GM19193 (cell line): ENCODE measurements around the gene ITGA11.

Source experiments
- POLR2A ChIP-seq: IDR thresholded peaks from 4 replicates; pipeline ENCODE4 v1.6.1; 2011; ENCODE audit not compliant: insufficient read depth, insufficient read length; ENCODE audit errors: extremely low read depth

Gene ITGA11

DNA sequence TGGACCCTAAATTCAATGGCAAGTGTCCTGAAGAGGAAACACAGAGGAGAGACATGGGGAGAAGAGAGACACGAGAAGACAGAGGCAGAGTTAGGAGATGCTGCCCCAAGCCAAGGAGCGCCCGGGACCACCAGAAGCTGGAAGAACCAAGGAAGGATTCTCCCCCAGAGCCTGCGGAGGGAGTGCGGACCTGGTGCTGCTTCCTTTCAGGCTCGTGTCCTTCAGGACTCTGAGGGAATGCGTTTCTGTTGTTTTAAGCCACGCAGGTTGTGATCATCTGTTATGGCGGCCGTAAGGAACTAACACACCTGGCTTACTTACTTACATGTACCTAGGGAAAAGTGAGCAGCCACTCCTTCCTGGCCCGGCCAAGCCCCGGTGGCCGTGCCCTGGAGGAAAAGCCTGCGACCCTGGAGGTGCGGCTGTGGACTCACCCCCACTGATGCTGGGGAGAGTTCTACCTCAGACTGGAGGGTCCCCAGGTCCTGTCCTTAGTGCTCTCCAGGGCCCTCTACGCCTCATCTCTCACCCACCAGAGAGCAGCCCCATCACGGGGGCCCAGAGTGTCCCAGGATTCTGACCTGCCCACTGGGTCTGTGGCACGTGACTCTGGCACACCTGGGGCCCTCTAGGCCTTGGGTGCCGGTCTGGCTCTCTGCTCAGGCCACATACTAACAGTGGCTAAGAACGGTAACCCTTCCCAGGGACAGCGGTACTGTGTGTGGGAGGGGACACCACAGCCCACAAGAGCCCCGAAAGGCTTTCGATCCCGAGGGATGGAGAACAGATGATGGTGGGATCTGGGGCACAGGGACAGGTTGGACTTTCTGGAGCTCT, 61.8 kb downstream of the ITGA11 start:
- no peak for TF ChIP-seq POLR2A

DNA sequence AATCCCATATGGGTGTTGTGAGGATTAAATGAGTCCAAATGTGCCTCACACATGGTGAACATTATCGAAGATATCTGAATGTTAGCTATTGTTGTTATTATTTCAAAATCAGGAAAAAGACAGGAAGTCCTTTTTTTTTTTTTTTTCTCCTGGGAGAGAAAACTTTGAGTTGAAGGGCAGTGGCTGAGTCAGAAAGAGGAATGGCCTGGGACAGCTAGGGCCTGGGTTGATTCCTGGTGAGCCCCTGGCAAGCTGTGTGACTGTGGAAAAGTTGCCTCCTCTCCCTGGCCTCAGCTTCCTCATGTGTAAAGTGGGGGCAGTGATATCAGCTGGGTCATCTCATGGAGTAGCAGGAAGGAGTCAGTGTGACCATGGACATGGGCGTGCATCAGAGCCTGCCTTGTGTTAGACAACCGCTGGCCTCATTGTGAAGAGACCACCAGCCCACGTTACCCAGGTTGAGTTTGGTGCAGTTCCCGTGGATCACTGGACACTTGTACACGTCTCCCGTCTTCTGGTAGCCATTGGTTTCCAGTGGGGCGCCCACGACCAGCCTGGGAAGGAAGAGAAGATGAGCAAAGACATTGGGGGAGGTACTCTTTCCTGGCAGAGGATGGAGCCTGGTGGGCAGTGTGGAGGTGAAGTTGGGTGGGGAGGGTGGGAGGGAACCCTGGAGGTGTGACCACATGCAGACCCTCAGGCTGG, 63.1 kb downstream of the ITGA11 start:
- no peak for TF ChIP-seq POLR2A

DNA sequence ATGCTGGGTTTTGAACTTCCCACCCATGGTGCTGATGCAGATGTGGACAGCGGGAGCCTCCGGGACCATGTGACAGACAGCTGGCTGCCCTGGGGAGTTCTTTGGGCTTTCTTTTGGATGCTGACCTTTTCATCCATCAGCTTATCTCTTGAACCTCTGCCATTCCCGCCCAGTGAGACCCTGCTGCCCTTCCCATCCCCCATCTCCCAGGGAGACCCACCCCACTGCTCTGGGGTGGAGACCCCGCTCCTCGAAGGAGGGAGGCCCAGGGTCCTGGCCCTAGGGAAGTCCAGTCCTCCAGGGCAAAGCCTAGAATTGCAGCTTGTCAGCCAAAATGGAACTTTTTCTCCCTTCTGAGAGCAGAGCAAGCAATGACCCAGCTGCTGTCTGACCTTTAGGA, 64.0 kb downstream of the ITGA11 start:
- TF ChIP-seq POLR2A = no peak

DNA sequence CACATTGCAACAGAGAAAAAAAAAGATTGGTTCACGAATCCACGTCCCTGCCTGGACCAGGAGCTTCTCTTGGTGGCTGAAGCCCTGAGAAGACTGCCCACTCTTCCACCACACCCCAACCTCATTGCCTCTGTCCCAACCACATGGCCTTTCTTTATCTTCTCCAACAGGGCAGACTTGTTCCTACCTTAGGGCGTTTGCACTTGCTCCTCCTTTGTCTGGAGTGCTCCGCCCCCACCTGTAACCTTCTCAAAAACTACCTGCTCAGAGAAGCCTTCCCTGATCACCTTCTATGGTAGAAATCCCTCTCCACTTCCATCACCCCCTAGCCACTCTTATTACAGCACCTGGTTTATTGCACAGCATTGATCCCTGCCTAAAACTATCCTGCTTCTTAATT, 64.7 kb downstream of the ITGA11 start:
- no peak for TF ChIP-seq POLR2A

DNA sequence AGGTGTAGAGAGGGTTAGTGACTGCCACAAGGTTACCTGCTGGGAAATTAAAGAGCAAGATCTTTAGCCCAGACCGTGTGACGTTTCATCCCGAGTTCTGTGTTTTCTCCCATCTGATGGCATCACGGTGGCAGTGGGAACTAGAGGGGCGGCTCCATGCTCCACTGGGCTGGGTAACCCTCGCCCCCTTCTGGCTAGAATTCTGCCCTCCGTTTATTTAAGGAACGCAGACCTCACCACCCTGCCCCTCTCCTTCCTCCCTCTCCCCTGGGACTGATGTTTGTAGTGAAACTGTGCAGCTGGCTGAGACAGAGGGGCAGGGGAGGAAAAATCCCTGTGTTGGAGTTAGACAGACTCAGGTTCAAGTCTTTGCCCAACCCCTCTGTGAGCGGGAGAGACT, 65.6 kb downstream of the ITGA11 start:
- no peak for TF ChIP-seq POLR2A

DNA sequence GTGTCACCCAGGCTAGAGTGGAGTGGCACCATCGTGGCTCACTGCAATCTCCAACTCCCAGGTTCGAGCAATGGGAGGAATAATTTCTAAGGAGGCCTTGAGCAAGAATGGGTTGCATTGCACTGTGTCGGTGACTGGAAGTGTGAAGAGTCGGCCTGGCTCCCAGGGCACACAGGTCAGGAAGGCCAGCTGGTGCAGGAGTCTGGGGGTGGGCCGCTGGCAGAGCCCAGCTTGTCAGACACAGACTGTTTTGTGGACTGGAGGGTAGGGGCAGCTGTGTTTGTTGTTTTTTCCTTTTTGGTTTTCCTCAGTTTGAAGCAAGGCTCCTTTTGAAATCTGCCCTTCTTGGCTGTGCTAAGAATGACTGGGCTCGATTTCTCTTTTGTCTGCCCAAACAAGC, 66.2 kb downstream of the ITGA11 start:
- no peak for TF ChIP-seq POLR2A

DNA sequence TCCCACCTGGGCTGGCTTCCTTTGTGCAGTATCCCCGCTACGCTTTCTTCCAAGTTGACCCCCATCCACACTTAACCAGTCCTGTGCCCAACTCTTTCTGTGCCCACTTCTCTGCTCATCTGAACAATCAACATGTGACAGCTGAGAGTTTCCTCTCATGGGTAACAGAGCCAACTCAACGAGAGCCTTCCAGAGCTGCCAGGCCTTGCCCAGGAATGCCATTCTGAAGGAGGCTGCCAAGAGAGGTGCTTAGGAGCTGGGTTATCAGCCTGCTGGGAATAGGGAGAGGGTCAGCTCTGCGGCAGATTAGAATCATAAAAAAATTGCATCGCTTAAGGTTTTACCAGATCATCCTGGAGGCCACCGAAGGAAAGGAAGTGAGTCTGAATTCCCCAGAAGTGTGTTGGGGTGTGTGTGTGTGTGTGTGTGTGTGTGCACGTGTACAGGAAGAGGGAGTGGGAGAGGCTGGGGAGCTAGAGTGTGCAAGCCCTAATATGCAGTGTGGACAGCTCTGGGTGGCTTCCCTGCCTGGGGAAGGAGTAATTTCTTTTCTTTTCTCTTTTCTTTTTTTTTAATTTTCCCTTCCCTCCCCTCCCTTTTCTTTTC, 66.7 kb downstream of the ITGA11 start:
- TF ChIP-seq POLR2A = no peak

DNA sequence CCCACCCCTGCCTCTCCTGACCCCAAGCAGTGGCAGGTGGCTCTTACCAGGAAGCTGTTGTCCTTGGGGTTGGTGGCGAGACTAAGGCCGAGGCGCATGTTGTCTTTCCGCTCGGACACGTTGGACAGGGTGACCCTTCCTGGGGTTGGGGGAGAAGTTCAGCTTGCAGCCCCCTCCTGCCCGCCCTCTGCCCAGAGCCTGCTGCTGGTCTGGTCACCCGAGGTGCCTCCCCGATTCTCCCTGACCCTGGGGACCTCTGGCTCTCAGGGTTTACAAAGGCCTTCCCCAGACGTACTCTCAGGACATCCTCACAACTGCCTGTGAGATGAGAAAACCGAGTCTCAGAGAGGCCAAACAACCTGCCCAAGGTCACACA, 67.3 kb downstream of the ITGA11 start:
- no peak for TF ChIP-seq POLR2A

DNA sequence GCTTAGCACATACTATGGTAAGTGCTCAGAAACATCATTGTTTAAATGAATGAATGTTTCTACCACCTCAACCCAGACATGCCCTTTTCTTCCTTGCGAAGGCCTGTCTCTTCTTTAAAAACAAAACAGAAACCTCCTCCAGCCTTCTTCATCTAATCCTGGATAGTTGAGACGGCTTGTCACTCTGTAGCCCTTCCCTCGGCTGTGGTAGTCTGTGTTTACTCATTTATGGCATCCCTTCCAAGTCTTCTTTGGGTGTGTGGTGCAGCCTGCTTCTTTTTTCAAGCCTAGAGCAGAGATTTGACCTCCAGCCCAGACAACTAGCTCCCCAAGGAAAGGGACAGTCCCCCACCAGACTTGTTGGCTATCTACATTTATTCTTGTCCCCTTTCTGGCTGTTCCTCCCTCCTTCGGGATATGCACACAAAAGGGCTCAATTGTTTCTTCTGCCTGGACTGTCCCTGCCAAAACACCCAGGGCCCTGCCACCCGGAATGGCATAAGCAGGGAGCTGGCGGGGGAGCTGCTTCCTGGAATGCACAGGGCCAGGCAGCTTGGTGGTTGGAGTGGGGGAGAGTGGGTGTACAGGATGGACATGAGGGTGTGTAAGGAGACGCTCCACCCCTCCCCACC, 67.8 kb downstream of the ITGA11 start:
- TF ChIP-seq POLR2A = no peak

DNA sequence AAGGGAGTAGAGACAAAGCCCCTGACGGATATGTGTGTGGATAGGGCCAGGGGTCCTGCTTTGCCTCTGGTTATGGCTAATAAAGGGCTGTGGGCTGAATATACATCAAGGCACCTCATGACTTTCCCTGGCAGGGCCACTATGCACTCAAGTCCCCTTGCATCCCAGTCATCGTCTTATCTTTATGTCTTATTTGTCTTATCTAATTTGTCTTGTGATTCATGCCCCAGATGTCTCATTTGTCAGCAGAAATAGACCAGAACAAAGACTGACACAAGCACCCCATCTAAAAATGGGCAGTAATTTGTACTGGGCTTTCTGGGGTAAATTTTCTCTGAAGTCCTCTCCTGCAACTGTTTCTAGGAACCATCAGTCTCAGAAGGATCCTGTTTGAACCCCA, 68.6 kb downstream of the ITGA11 start:
- TF ChIP-seq POLR2A = no peak

DNA sequence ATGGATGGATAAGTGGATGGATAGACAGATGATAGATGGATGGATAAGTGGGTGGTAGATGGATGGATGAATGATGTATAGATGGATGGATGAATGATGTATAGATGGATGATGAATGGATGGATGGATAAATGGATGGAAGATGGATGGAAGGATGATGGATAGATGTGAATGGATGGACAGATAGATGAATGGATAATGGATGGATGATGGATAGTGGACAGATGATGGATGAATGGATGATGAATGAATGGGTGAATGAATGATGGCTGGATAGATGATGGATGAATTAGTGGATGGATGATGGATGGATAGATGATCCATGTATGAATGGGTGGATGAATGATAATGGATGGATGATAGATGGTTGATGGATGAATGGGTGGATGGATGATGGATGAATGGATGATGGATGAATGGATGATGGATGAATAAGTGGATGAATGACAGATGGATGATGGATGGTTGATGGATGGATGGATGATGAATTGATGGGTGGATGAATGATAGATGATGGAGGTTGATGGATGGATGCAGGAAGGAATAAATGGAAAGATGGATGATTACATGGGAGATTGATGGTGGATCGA, 69.3 kb downstream of the ITGA11 start:
- TF ChIP-seq POLR2A = no peak

DNA sequence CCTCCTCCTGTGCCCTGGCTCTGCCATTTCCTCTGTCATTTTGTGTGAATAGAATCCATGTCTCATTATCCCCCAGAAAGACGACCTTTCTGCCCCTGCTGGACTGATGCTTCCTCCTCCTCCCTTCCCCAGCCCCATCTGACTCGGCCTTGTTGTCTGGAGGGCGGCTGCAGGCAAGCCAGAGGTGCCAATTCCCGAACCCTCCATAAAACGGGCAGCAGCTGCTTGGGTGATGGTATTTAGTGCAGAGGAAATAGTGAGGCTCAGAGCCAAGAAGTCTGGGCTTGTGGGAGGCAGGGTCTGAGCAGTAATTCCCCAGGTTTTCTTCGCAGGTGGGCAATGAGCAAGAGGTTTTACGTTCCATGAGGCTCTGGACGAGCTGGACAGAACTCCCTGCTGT, 71.2 kb downstream of the ITGA11 start:
- no peak for TF ChIP-seq POLR2A

DNA sequence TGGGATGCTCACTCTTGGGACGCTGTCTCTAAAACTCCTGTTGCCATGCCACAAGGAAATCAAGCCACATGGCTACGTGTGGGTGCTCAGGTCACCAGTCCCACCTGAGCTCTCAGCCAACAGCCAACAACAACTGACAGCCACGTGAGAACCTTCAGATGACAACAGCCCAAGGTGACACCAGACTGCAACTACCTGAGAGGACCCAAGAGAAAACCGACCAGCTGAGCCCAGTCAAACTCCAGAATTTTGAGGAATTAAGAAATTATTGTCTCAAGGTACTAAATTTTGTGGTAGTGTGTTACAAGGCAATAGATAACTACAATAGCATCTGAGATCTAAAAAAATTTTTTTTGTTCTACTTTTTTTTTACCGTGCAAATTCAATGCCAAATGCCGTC, 75.2 kb downstream of the ITGA11 start:
- TF ChIP-seq POLR2A = no peak

DNA sequence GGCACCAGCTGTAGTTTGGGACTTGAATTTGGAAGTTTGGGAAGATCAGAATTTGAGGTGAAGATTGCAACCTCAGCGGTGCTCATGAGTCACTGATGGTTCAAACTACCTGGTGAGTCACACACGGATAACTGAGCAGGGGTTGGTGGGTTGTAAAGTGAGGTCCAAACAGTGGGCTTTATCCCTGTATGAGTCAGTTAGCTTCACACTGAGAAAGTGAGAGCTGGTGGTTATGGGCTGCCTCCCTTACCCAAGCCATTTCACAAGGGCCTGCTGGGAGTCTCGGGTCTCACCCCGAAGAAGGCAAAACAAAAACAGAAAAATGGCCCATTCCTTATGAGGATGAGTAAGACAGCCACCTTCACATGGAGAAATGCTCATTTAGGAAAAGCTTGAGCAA, 77.0 kb downstream of the ITGA11 start:
- no peak for TF ChIP-seq POLR2A

DNA sequence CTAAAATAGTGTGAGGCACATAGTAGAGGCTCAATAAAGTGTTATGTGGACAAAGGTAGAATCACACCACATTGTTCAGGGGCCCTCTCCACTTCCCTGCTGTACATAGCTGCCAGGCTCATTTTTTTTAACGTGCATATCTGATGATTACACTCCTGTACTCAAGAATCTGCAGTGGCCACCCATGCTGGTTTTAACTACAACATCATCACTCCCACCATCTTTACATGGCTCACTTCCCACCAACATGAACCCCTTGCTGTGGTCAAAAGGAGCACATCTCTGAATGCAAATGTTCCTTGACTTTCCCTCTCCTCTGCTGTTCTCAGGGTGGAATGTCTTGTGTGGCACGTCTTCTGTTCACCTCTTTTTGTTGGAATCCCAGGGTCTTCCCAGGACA, 77.7 kb downstream of the ITGA11 start:
- no peak for TF ChIP-seq POLR2A
